ENCODE results near the gene INPPL1.

The INPPL1 gene

GRCh38 chr11:72271980-72272379 lies 47.4 kb downstream of the INPPL1 start:
- TF ChIP-seq POLR2A (IDR thresholded peaks at IDR 0.05; ENCODE audit: extremely low read depth, insufficient read length) (no peak), CTCF (IDR thresholded peaks at IDR 0.05; ENCODE audit: low read depth, low read length) (no peak), MAX (IDR thresholded peaks at IDR 0.05; ENCODE audit: low read depth, low read length) (no peak), MYC (IDR thresholded peaks at IDR 0.05; ENCODE audit: low read depth, low read length) (no peak)
- no peak overlapping the region for H3K4me3 ChIP-seq (ENCODE audit: low read depth, low read length)
- DNase-seq (ENCODE audit: low read depth): no peak

GRCh38 chr11:72274435-72274834 lies 49.9 kb downstream of the INPPL1 start:
- no peak overlapping the region for H3K4me3 ChIP-seq (ENCODE audit: low read depth, low read length)
- no peak for DNase-seq (ENCODE audit: low read depth)
- TF ChIP-seq CTCF (IDR thresholded peaks at IDR 0.05; ENCODE audit: low read depth, low read length): no peak
- no peak for TF ChIP-seq POLR2A (IDR thresholded peaks at IDR 0.05; ENCODE audit: extremely low read depth, insufficient read length)

GRCh38 chr11:72278905-72279304 lies 54.3 kb downstream of the INPPL1 start:
- H3K4me3 ChIP-seq (ENCODE audit: low read depth, low read length): no peak overlapping the region
- TF ChIP-seq MYC (IDR thresholded peaks at IDR 0.05; ENCODE audit: low read depth, low read length) (no peak), CTCF (IDR thresholded peaks at IDR 0.05; ENCODE audit: low read depth, low read length) (no peak), POLR2A (IDR thresholded peaks at IDR 0.05; ENCODE audit: extremely low read depth, insufficient read length) (no peak), MAX (IDR thresholded peaks at IDR 0.05; ENCODE audit: low read depth, low read length) (no peak)
- DNase-seq (ENCODE audit: low read depth): no peak

- DNase-seq (ENCODE audit: low read depth): no peak
- H3K4me3 ChIP-seq (ENCODE audit: low read depth, low read length): no peak overlapping the region
- no peak for TF ChIP-seq MYC (IDR thresholded peaks at IDR 0.05; ENCODE audit: low read depth, low read length)
- TF ChIP-seq CTCF (IDR thresholded peaks at IDR 0.05; ENCODE audit: low read depth, low read length): no peak
- TF ChIP-seq MAX (IDR thresholded peaks at IDR 0.05; ENCODE audit: low read depth, low read length): no peak
- no peak for TF ChIP-seq POLR2A (IDR thresholded peaks at IDR 0.05; ENCODE audit: extremely low read depth, insufficient read length)
Measured at GRCh38 chr11:72280037-72280436, 55.5 kb downstream of the INPPL1 start.

- no peak overlapping the region for H3K4me3 ChIP-seq (ENCODE audit: low read depth, low read length)
- TF ChIP-seq MYC (IDR thresholded peaks at IDR 0.05; ENCODE audit: low read depth, low read length): no peak
- TF ChIP-seq CTCF (IDR thresholded peaks at IDR 0.05; ENCODE audit: low read depth, low read length): no peak
- no peak for TF ChIP-seq POLR2A (IDR thresholded peaks at IDR 0.05; ENCODE audit: extremely low read depth, insufficient read length)
- no peak for TF ChIP-seq MAX (IDR thresholded peaks at IDR 0.05; ENCODE audit: low read depth, low read length)
- no peak for DNase-seq (ENCODE audit: low read depth)
Measured at GRCh38 chr11:72280726-72281315, 56.3 kb downstream of the INPPL1 start.

- DNase-seq (ENCODE audit: low read depth): no peak
- no peak for TF ChIP-seq POLR2A (IDR thresholded peaks at IDR 0.05; ENCODE audit: extremely low read depth, insufficient read length)
- TF ChIP-seq MAX (IDR thresholded peaks at IDR 0.05; ENCODE audit: low read depth, low read length): no peak
- no peak for TF ChIP-seq CTCF (IDR thresholded peaks at IDR 0.05; ENCODE audit: low read depth, low read length)
- TF ChIP-seq MYC (IDR thresholded peaks at IDR 0.05; ENCODE audit: low read depth, low read length): no peak
- H3K4me3 ChIP-seq (ENCODE audit: low read depth, low read length): no peak overlapping the region
Measured at GRCh38 chr11:72283947-72284346, 59.4 kb downstream of the INPPL1 start.

Data from NB4 (cell line).